Lung microvascular endothelial cell (primary cell): Measurements from ENCODE around the gene RPL41. TPM values are rescaled to one million over a fixed set of nuclear protein-coding genes. Genes with fewer than 3 reads are reported as not detected.
"Not testable (repeated sequence)": the region's sequence is repeated elsewhere in the genome, so short reads cannot be mapped to it uniquely, and the experiment has no call there.

Source experiments
- DNase-seq, 2 donors: peaks; one replicate each; pipeline versions ENCODE4 v3.0.0 to v3.0.0-alpha.2; 2010; ENCODE audit warnings: low read depth in 2 of 2
- total RNA-seq: library from RNA; depleted of rRNA; stranded (reverse); fragments of >200 nt; gene quantifications from 2 replicates; pipeline ENCODE4 v1.2.1, GENCODE V29; 2014

The RPL41 gene
- total RNA-seq, result 2,546 and 2,559 TPM in 2 replicates

DNA sequence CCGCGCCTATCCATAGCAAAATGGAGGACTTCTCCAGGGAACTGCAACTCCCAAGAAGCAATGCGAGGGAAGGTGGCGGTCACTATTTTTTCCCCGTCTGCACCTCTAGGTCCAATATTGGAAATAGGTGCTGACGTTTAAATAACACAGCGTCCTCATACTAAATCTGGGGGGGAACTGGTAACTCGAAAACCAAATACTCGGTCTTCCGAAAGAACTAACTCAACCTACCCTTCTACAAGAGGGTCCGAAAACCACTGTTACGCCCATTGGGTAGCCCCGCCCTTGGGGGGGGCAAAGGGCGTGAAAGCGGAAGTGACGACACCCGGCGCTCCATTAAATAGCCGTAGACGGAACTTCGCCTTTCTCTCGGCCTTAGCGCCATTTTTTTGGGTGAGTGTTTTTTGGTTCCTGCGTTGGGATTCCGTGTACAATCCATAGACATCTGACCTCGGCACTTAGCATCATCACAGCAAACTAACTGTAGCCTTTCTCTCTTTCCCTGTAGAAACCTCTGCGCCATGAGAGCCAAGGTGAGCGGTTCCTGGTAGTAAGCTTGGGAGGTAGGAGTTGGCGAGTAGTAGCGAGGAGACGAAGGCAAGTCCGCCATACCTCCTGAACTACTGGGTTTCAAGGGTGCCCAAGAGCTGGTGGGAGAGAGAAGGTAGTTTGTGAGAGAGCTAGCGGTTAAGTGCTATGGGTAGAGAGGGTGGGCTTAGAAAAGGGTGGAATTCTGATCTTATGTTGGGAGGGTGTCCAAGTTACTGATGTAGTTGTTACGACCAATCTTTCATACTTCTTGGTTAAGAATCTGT, at the start of gene RPL41:
RPL41 (plus strand) TSS at position 367 of the 815 bp plus-strand sequence.
- DNase-seq, result peak; percentile 97

DNA sequence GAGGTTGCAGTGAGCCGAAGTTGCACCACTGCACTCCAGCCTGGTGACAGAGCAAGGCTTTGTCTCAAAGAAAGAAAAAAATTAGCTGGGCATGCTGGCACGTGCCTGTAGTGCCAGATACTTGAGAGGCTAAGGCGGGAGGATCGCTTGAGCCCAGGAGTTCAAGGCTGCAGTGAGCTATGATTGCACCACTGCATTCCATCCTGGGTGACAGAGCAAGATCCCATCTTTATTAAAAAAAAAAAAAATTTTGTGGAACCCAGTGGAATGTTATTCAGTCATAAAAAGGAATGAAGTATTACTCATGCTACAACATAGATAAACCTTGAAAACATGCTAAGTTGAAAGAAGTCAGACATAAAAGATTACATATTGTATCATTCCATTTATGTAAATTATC, 44.8 kb upstream of the RPL41 start:
- DNase-seq, result no peak

DNA sequence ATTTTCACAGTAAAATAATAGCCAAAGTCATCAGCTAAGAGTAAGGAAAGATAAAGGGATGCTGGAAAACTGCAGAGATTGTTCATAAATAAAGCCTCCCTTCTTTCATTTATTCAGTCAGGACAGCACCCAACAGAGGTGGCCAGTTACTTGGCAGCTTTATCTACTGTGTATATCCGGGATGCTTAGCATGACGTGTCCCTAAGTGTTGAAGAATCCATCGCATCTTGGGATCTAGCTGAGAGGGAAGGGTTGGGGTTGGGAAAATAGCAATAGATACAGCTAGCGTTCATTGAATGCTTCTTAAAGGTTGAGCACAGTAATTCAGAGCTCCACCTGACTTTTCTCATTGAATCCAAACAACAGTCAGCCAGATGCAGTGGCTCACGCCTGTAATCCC, 42.0 kb upstream of the RPL41 start:
- DNase-seq, result no peak

DNA sequence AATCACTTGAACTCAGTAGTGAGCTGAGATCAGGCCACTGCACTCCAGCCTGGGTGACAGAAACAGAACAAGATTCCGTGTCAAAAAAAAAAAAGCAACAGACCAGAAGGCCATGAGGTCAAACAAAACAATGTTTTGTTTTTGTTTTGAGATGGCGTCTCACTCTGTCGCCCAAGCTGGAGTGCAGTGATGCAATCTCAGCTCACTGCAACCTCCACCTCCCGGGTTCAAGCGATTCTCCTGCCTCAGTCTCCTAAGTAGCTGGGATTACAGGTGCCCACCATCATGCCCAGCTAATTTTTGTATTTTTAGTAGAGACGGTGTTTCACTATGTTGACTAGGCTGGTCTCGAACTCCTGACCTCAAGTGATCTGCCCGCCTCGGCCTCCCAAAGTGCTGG, 38.5 kb upstream of the RPL41 start:
- DNase-seq, result not testable (repeated sequence)

DNA sequence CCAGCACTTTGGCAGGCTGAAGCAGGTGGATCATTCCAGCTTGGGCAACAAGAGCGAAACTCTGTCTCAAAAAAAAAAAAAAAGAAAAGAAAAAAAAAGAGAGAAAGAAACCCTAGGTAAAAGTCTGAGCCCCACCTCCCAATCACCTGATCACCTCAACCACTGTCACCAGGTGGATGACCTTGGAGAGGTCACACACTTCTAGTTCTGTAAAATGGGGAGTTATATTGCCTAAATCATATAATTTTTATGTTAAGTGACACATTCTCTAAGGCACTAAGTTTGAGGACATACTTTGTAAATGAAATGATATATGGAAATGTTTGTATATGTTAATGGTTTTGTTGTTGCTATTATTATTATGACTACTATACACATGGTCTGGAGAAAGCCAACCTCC, 38.0 kb upstream of the RPL41 start:
- DNase-seq, result no peak

DNA sequence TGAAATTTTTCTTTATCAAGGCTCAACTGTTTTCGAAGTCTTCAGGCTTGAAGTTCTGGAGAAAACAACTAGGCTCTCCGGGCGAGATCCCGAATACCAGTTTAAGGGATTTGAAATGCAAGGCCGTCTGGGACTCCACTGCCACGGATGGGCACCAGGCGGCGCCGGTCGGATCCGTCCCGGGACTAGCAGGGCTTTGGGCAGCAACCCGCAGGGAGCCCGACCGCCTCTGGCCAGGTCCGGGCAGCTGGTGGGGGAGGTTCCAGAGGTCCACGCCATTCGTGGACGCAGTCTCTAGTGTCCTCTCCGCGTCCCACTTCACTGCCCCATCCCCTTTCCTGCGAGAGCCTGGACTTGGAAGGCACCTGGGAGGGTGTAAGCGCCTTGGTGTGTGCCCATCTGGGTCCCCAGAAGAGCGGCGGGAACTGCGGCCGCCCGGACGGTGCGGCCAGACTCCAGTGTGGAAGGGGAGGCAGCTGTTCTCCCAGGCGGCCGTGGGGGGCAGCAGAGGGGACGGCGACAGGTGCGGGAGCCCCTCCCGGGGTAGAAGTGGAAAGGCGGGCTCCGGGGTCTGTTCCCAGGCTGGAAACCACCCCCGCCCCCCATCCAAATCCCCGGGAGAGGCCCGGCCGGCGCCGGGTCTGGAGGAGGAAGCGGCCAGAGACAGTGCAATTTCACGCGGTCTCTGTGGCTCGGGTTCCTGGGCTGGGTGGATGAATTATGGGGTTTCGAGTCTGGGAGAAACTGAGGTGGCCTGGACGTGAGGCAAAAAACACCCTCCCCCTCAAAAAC, 37.3 kb upstream of the RPL41 start:
- peak; percentile 93 to 94 for DNase-seq

DNA sequence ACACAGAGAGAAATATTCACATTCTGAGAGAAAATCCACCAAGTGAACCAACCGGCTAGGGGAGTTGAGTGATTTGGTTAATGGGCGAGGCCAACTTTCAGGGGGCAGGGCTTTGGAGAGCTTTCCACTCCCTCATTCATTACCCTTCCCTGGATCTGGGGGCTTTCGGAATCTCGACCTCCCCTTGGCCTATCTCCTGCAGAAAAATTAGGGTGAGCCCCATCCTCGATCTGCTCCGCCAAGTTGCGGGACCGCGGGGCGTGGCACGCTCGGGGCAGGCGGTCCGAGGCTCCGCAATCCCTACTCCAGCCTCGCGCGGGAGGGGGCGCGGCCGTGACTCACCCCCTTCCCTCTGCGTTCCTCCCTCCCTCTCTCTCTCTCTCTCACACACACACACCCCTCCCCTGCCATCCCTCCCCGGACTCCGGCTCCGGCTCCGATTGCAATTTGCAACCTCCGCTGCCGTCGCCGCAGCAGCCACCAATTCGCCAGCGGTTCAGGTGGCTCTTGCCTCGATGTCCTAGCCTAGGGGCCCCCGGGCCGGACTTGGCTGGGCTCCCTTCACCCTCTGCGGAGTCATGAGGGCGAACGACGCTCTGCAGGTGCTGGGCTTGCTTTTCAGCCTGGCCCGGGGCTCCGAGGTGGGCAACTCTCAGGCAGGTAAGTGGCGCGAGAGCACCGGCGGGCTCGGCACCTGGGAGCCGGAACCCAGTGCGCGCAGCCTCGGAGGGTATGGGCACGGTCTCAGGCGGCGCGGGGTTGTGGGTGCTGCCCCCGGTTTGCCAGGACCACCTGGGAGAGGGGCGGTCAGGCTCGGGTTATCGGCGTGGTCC, 36.5 kb upstream of the RPL41 start, which contains the start of gene ERBB3:
ERBB3 (plus strand) TSS at position 443 of the 833 bp plus-strand sequence; CDS start at position 579, 136 bp downstream.
- DNase-seq, result peak; percentile 55 to 67

DNA sequence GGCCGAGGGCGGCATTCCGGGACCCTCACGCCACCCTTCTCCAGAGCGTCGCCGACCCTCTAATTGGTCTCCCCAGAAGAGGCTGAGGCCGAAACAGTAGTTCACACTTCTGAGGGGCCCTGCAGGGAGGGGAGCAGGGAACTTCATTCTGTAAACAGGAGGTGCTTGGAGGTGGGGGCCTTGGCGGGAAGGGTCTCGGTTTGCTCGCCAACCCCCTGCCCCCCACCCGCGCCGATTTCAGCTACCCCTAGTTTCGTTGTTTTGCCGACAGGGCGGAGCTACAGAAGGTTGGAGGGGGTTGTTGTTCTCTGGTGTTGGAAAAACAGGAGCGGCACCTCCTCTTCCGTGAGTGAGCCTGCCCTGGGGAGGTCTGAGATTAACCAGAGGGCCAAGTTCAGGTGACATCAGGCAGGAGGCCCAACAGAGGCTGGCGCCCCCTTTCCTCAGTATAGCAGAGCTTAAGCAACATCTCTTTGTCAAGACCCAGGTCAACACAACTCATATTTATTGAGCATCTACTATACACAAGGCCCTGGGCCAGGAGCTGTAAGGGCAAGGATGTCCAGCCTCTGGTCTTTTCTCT, 35.8 kb upstream of the RPL41 start:
- DNase-seq, result no peak

DNA sequence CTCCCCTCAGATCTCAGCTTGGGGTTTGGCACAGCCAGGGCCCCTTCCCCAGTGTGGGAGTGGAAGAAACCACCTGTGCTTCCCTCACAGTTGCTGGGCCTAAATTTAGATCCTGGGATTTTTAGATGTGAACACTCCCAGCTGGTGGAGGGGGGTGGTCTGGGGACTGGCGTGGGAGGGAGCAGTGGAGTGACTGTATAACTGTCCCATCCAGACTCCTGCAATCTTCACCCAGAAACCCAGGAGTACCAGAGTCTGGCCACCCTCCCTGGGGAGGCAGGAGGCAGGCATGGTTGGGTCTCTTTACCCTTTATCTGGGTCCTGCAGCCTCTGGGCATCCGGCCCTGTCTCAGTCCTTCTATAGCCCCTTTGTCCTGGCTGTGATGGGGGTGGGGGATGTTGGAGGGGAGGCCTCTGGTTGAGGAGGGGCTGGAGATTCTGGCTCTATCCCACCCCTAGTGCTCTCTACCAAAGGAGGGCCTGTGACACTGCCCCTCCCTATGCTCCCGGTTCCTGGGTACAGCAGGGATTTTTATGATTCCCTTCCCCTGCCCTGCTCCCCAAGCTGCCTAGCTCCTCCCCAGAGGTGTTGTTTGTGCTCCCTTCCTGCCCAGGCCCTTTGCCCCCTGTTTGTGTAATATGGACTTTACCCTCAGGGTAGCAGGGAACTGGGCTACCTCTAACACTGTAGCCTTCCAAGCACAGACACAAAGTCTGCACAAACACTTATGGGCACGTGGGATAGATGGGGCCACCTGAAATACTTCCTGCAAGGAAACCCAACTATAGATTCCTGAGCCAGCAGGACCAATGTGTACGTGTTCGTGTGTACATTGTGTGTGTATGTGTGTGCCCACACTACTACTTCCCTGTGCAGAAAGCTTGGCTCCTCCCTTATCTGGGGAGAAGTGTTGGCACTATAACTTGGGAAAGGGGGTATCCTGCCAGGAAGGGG, 34.8 kb upstream of the RPL41 start:
- DNase-seq, result no peak

DNA sequence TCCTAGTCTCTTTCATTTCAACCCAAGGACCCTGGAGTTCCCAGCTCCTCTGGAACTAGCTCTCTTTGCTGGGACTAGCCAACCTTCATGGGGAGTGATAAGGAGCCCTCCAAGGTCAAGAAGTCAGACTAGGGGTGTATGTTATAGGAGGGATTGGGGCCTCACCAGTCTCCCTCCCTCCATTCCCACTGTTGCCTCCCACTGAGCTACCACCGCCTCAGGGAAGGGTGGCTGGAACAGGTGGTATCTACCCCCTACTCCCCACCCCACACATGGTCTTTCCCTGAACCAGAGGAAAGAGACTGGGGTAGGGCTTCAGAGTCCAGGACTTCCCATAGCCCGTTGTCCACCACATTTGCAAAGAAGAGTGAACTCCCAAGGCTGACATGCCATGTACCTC, 34.1 kb upstream of the RPL41 start:
- no peak for DNase-seq

DNA sequence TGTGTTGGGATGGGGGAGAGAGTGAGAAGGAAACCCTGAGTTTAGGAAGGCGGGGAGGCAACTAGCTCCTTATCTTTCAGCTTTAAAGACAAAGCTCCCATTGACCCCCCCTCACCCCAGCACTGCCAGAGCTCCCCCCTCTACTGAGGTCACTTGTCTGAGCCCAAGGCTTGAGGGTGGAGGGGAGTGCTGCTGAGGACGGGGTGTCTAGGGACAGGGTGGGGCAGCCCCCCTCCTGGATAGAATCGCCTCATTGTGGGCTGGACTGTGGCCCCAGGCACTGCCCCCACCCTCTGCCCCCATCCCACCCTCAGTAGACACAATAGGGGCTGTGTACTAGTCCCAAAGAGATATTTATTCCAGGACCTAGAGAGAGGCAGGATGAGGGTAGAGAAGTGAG, 33.5 kb upstream of the RPL41 start:
- DNase-seq, result no peak

DNA sequence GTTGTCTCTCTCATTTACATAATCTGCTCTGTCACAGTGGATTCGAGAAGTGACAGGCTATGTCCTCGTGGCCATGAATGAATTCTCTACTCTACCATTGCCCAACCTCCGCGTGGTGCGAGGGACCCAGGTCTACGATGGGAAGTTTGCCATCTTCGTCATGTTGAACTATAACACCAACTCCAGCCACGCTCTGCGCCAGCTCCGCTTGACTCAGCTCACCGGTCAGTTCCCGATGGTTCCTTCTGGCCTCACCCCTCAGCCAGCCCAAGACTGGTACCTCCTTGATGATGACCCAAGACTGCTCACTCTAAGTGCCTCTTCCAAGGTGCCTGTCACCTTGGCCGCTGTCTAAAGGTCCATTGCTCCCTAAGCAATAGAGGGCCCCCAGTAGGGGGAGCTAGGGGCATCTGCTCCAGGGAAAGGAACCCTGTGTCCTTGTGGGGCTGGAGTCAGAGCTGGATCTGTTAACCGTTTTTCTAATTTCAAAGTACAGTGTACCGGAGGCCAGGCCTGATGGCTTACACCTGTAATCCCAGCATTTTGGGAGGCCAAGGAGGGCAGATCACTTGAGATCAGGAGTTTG, 31.4 kb upstream of the RPL41 start:
- peak; percentile 9 to 36 for DNase-seq

DNA sequence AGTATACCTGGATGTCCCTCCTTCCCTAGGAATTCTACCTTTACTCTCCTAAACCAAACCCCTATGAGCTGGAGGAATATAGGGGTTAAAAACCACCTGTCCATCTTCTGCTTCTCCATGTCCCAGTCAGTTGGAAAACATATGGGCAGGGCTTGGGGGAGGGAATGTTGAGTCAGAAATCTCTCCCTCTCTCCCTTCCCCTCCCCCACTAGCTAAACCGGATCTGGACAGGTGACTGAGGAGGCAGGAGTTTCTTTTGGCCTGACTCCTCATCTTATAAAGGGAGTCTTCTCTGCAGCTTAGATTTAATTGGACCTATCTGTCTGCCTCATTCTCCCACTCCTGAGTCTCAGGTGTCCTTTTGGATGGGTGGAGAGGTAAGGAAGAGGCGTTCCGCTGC, 30.3 kb upstream of the RPL41 start:
- DNase-seq, result no peak

DNA sequence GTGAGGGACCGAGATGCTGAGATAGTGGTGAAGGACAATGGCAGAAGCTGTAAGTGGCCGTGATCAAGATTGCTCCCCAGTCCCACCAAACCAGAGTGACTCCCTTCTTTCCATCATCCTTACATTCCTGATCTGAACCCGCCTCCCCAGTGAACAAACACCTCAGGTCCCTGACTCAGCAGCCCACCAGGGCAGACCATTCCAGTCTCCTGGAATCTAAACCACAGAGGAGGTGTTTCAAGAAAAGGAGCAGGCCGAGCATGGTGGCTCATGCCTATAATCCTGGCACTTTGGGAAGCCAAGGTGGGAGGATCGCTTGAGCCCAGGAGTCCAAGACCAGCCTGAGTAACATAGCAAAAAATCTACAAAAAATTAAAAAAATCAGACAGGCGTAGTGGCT, 29.8 kb upstream of the RPL41 start:
- DNase-seq, result no peak

DNA sequence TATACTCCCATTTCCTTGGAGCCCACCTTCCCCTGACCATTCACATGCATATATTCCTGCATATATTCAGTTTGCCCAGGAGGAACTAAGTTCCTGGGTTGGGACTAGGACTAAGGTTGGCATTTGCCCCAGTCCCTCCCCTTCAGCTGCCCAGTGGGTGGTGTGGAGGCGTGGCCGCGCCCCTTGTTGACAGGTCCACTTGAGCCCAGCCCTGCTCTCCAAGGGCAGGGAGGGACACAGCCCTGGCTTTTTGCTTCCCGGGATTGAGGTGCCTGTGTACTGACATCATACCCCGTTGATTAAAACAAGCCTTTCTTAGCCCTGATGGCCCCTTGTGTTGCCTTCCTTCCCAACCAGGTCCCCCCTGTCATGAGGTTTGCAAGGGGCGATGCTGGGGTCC, 29.2 kb upstream of the RPL41 start:
- no peak for DNase-seq

DNA sequence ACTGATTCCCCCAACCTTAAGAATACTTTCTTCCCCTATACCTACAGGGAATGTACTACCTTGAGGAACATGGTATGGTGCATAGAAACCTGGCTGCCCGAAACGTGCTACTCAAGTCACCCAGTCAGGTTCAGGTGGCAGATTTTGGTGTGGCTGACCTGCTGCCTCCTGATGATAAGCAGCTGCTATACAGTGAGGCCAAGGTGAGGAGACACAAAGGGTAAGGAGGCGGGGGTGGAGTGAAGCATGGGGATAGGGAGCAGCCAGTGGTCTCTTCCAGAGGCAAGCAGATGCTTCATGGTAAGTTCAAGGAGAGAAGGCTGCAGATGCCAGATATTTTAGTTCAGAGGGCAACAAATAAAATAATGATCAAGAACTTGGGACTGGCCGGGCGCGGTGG, 18.7 kb upstream of the RPL41 start:
- DNase-seq, result no peak

DNA sequence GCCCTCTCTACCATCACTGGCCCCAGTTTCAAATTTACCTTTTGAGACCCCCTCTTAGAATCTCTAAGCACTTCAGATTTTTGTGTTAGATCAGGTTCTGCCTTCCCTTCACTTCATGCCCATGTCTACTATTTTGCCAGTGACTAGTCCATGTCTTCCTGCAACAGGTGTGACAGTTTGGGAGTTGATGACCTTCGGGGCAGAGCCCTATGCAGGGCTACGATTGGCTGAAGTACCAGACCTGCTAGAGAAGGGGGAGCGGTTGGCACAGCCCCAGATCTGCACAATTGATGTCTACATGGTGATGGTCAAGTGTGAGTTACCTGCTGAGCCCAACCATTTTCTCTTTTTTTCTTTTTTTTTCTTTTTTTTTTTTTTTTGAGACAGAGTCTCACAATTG, 17.8 kb upstream of the RPL41 start:
- DNase-seq, result no peak

DNA sequence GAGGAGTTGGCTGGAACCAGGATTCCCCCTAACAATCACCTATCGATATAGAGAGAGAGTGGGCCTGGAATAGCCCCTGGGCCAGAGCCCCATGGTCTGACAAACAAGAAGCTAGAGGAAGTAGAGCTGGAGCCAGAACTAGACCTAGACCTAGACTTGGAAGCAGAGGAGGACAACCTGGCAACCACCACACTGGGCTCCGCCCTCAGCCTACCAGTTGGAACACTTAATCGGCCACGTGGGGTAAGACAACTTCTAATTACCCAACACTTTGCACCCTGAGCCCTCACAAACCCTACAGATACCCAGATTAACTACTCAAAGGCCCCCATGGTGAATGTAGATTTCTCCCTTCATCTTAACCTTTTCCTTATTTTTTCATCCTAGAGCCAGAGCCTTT, 16.6 kb upstream of the RPL41 start:
- DNase-seq, result no peak

DNA sequence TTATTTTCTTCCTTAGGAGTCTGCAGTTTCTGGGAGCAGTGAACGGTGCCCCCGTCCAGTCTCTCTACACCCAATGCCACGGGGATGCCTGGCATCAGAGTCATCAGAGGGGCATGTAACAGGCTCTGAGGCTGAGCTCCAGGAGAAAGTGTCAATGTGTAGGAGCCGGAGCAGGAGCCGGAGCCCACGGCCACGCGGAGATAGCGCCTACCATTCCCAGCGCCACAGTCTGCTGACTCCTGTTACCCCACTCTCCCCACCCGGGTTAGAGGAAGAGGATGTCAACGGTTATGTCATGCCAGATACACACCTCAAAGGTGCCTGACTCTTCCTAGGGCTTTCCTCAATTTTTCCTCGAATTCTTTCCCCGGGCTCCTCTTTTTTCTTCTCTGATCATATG, 15.4 kb upstream of the RPL41 start:
- no peak for DNase-seq

DNA sequence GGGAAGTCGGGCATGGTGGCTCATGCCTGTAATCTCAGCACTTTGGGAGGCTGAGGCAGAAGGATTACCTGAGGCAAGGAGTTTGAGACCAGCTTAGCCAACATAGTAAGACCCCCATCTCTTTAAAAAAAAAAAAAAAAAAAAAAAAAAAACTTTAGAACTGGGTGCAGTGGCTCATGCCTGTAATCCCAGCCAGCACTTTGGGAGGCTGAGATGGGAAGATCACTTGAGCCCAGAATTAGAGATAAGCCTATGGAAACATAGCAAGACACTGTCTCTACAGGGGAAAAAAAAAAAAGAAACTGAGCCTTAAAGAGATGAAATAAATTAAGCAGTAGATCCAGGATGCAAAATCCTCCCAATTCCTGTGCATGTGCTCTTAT, 13.8 kb upstream of the RPL41 start:
- no peak for DNase-seq
